ENCODE results near the gene SLC25A13.

DNA sequence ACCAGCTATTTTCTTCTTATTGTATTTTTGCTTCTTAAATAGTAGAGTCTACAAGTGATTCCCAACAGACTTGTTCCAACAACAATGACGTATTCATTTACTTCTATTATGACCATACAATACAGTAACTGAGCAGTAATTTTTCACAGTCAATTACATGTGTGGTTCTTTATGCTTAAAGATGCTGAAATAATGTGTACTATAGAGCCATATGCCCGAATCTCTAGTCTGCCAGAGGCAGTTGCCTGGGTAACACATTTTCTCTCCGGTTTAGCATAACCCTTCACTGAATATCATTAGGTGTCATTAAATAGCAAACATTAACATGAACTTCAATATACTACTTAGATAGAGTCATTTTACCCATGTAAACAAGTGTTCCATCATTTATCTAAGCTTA is 75.0 kb downstream of the SLC25A13 start:
- TF ChIP-seq, protein P1, sequence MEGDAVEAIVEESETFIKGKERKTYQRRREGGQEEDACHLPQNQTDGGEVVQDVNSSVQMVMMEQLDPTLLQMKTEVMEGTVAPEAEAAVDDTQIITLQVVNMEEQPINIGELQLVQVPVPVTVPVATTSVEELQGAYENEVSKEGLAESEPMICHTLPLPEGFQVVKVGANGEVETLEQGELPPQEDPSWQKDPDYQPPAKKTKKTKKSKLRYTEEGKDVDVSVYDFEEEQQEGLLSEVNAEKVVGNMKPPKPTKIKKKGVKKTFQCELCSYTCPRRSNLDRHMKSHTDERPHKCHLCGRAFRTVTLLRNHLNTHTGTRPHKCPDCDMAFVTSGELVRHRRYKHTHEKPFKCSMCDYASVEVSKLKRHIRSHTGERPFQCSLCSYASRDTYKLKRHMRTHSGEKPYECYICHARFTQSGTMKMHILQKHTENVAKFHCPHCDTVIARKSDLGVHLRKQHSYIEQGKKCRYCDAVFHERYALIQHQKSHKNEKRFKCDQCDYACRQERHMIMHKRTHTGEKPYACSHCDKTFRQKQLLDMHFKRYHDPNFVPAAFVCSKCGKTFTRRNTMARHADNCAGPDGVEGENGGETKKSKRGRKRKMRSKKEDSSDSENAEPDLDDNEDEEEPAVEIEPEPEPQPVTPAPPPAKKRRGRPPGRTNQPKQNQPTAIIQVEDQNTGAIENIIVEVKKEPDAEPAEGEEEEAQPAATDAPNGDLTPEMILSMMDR (IDR thresholded peaks at IDR 0.05): no peak
- no peak for TF ChIP-seq POLR2A (IDR thresholded peaks at IDR 0.05)

All from breast epithelium (tissue), 3 donors.